ENCODE measurements around the gene OBSL1.

Gene OBSL1

GRCh38 chr2:219548990-219549389 is 22.3 kb downstream of the OBSL1 start:
- DNase-seq (ENCODE audit: low spot score) = no peak

GRCh38 chr2:219547621-219548020 is 23.7 kb downstream of the OBSL1 start:
- DNase-seq (ENCODE audit: low spot score) = no peak

GRCh38 chr2:219545943-219546352 is 25.4 kb downstream of the OBSL1 start:
- no peak for DNase-seq (ENCODE audit: low spot score)

GRCh38 chr2:219545295-219545942 is 25.9 kb downstream of the OBSL1 start:
- no peak for DNase-seq (ENCODE audit: low spot score)

GRCh38 chr2:219544567-219544966 is 26.8 kb downstream of the OBSL1 start:
- no peak for DNase-seq (ENCODE audit: low spot score)

- peak; percentile 98 for DNase-seq (ENCODE audit: low spot score)
These were observed 27.6 kb downstream of the OBSL1 start, which contains the start of the genes CHPF and TMEM198 for GRCh38 chr2:219543596-219544358. CHPF (minus strand) TSS chr2:219543809; CDS start chr2:219543538, 271 bp downstream. TMEM198 (plus strand) TSS chr2:219544028; CDS start chr2:219544728, 700 bp downstream.

GRCh38 chr2:219542931-219543595 is 28.3 kb downstream of the OBSL1 start:
- DNase-seq (ENCODE audit: low spot score) = peak; percentile 67

- peak; percentile 90 for DNase-seq (ENCODE audit: low spot score)
These were observed 29.6 kb downstream of the OBSL1 start for GRCh38 chr2:219541611-219542180.

GRCh38 chr2:219540784-219541504 is 30.4 kb downstream of the OBSL1 start:
- no peak for DNase-seq (ENCODE audit: low spot score)

GRCh38 chr2:219539926-219540678 is 31.2 kb downstream of the OBSL1 start:
- no peak for DNase-seq (ENCODE audit: low spot score)

- no peak for DNase-seq (ENCODE audit: low spot score)
These were observed 32.2 kb downstream of the OBSL1 start for GRCh38 chr2:219538956-219539788.

- DNase-seq (ENCODE audit: low spot score) = no peak
These were observed 32.8 kb downstream of the OBSL1 start for GRCh38 chr2:219538504-219538951.

- no peak for DNase-seq (ENCODE audit: low spot score)
These were observed 33.5 kb downstream of the OBSL1 start for GRCh38 chr2:219537657-219538488.

GRCh38 chr2:219536967-219537366 is 34.4 kb downstream of the OBSL1 start:
- DNase-seq (ENCODE audit: low spot score) = no peak

- DNase-seq (ENCODE audit: low spot score) = no peak
These were observed 34.9 kb downstream of the OBSL1 start for GRCh38 chr2:219536425-219536824.

- peak; percentile 12 for DNase-seq (ENCODE audit: low spot score)
These were observed 37.2 kb downstream of the OBSL1 start for GRCh38 chr2:219533930-219534661.

- DNase-seq (ENCODE audit: low spot score) = no peak
These were observed 39.0 kb downstream of the OBSL1 start for GRCh38 chr2:219532378-219532649.

- DNase-seq (ENCODE audit: low spot score) = peak; percentile 9
These were observed 39.5 kb downstream of the OBSL1 start for GRCh38 chr2:219531639-219532377.
